Ovary (tissue), 9 donors: ENCODE results near the gene KCND3. TPM values are rescaled to one million over a fixed set of nuclear protein-coding genes. Genes with fewer than 3 reads are reported as not detected.

Experiments
- DNase-seq, 5 donors: peaks; one replicate each; pipeline ENCODE4 v3.0.0-alpha.2; 2019 to 2020
- H3K27ac ChIP-seq, 2 donors: fragments of 200-600 bp; one replicate each; pipeline versions ENCODE4 v1.5.1 to v1.8.0; 2019 to 2022
- H3K27me3 ChIP-seq: fragments of 200-600 bp; one replicate; pipeline ENCODE4 v1.8.0; 2022
- H3K36me3 ChIP-seq: fragments of 200-600 bp; sonication (generic); one replicate; pipeline ENCODE4 v1.5.1; 2019
- H3K4me1 ChIP-seq: one replicate; pipeline ENCODE4 v1.8.1; 2013; ENCODE audit warnings: mild to moderate bottlenecking, moderate library complexity; ENCODE audit not compliant: insufficient read depth
- H3K4me3 ChIP-seq: fragments of 200-600 bp; sonication (generic); one replicate; pipeline ENCODE4 v1.5.1; 2017
- H3K9me3 ChIP-seq, 2 donors: fragments of 200-600 bp in 1 of 2; sonication (generic) in 1 of 2; one replicate each; pipeline versions ENCODE4 v1.5.1 to v1.8.1; 2013 to 2019; ENCODE audit warnings: mild to moderate bottlenecking in 1 of 2, moderate library complexity in 1 of 2
- CTCF ChIP-seq, 3 donors: fragments of 450-650 bp in 2 of 3; fragments of 200-600 bp in 1 of 3; IDR thresholded peaks; one replicate each; pipeline versions ENCODE4 v1.5.1 to v1.8.0; 2016 to 2022; ENCODE audit warnings: antibody characterized with exemption in 3 of 3, mild to moderate bottlenecking in 1 of 3
- EP300 ChIP-seq: sonication (generic); formaldehyde crosslinking; IDR thresholded peaks from one replicate; pipeline ENCODE4 v1.6.1; 2017; ENCODE audit warnings: antibody characterized with exemption
- POLR2A ChIP-seq: fragments of 450-650 bp; IDR thresholded peaks from one replicate; pipeline ENCODE4 v1.6.1; 2017; ENCODE audit warnings: antibody characterized with exemption, mild to moderate bottlenecking, moderate library complexity
- WGBS, 3 donors: extraction: QIAGEN DNeasy Blood & Tissue Kit in 1 of 3; methylation state at CpG; one replicate each; pipeline versions ENCODE4 v1.1.5 to v1.1.7; 2013 to 2017; 5-methylcytosine and 5-hydroxymethylcytosine counted together
- intact Hi-C, 4 donors: fragments of 100-400 bp; cut with DNase I; formaldehyde crosslinking; loops; one replicate each; pipeline versions ENCODE4 v1.11.0 to v1.15.1; 2022 to 2023
- polyA plus RNA-seq, 2 donors: library from polyadenylated mRNA; stranded (reverse); fragments of 200-250 nt in 1 of 2; fragments of 350-450 nt in 1 of 2; fragmentation: Illumina TruSeq in 1 of 2; extraction: RNeasy Lipid Tissue Mini Kit (QIAGEN cat#74804) in 1 of 2; gene quantifications; one replicate each; pipeline ENCODE4 v1.2.3, GENCODE V29; 2013 to 2014
- total RNA-seq, 7 donors: library from RNA; depleted of rRNA in 2 of 7; stranded (reverse); fragments of >200 nt in 2 of 7; fragmentation: NEBNext Ultra II Directional in 3 of 7; extraction: Animal tissue kit (Norgen Biotek cat#: 25700) in 3 of 7; gene quantifications; one replicate each; pipeline versions ENCODE4 v1.1.0 to v1.2.4, GENCODE V29; 2016 to 2023
- donor health status: DM: no; HTN: no; CAD: no; lungs with moderate emphysema.
- donor health status: DM: no; HTN: no; CAD: no.
- donor health status: Bipolar disorder and iron deficiency.
- donor health status: DM: yes; HTN: yes; CAD: no.
- donor health status: DM: no; HTN: no; CAD: no.
- donor health status: DM: yes; HTN: yes; CAD: no.

Gene KCND3
- total and polyA plus RNA-seq, 9 donors, result 0.15 to 6.5 (median 0.60) TPM

GRCh38 chr1:111888740-111889376 lies 100.6 kb downstream of the KCND3 start:
- H3K36me3 ChIP-seq, result no peaks in the 10 kb centered on the region
- no peaks in the 10 kb centered on the region for H3K9me3 ChIP-seq
- H3K4me3 ChIP-seq, result no peak overlapping the region
- 64 to 69% (median 66%) methylated on average over 8 of the region's 8 CpGs for WGBS, 3 donors
- TF ChIP-seq CTCF (IDR thresholded peaks at IDR 0.05) (no peak), EP300 (no peak), POLR2A (no peak)
- no peak for DNase-seq
- intact Hi-C loops, result no loop called here
- H3K4me1 ChIP-seq, result no peaks in the 10 kb centered on the region
- H3K27me3 ChIP-seq, result no peaks in the 10 kb centered on the region
- no peak overlapping the region for H3K27ac ChIP-seq

GRCh38 chr1:111887875-111888274 lies 101.6 kb downstream of the KCND3 start:
- WGBS, 3 donors, result 58 to 65% (median 64%) methylated on average over 1 of the region's 1 CpG
- no peak for DNase-seq
- Histone ChIP-seq H3K4me3 (no peak overlapping the region), H3K27ac (no peak overlapping the region), H3K36me3 (no peaks in the 10 kb centered on the region), H3K27me3 (no peaks in the 10 kb centered on the region), H3K4me1 (peaks cover 1% of the 10 kb centered on the region), H3K9me3 (no peaks in the 10 kb centered on the region)
- intact Hi-C loops, result no loop called here
- TF ChIP-seq POLR2A, result no peak
- TF ChIP-seq EP300, result no peak
- TF ChIP-seq CTCF (IDR thresholded peaks at IDR 0.05), result no peak

- intact Hi-C loops, result no loop called here
- Histone ChIP-seq H3K27me3 (no peaks in the 10 kb centered on the region), H3K36me3 (no peaks in the 10 kb centered on the region), H3K9me3 (no peaks in the 10 kb centered on the region), H3K4me1 (peaks cover 1% of the 10 kb centered on the region), H3K27ac (no peak overlapping the region), H3K4me3 (no peak overlapping the region)
- no peak for DNase-seq
- TF ChIP-seq EP300 (no peak), CTCF (IDR thresholded peaks at IDR 0.05) (no peak), POLR2A (no peak)
- WGBS, 3 donors, result 13 to 34% (median 14%) methylated on average over 3 of the region's 3 CpGs
These were observed 102.1 kb downstream of the KCND3 start for GRCh38 chr1:111887385-111887784.

GRCh38 chr1:111886741-111887140 lies 102.7 kb downstream of the KCND3 start:
- intact Hi-C loops, result no loop called here
- Histone ChIP-seq H3K27me3 (no peaks in the 10 kb centered on the region), H3K36me3 (no peaks in the 10 kb centered on the region), H3K4me1 (peaks cover 1% of the 10 kb centered on the region), H3K9me3 (no peaks in the 10 kb centered on the region), H3K4me3 (no peak overlapping the region), H3K27ac (no peak overlapping the region)
- no peak for DNase-seq
- TF ChIP-seq CTCF (IDR thresholded peaks at IDR 0.05) (no peak), EP300 (no peak), POLR2A (no peak)
- 26 to 58% (median 31%) methylated on average over 2 of the region's 2 CpGs for WGBS, 3 donors
